CD1c-positive myeloid dendritic cell (primary cell): Measurements from ENCODE around the gene TRAF3IP3.

ENCODE experiments used
- DNase-seq: peaks from one replicate; pipeline ENCODE4 v3.0.0-alpha.2; 2016; ENCODE audit errors: extremely low spot score

Gene TRAF3IP3

GRCh38 chr1:209800984-209801834, 45.4 kb downstream of the TRAF3IP3 start:
- no peak for DNase-seq

- no peak for DNase-seq
These were observed 46.4 kb downstream of the TRAF3IP3 start for GRCh38 chr1:209802117-209802779.

GRCh38 chr1:209802780-209803152, 46.9 kb downstream of the TRAF3IP3 start:
- DNase-seq, result no peak

GRCh38 chr1:209803568-209803967, 47.7 kb downstream of the TRAF3IP3 start:
- no peak for DNase-seq

- DNase-seq, result no peak
These were observed 49.5 kb downstream of the TRAF3IP3 start for GRCh38 chr1:209805341-209805781.

- peak; percentile 68 for DNase-seq
These were observed 50.3 kb downstream of the TRAF3IP3 start, which contains the start of gene IRF6 for GRCh38 chr1:209805875-209806760. IRF6 (minus strand) TSS chr1:209806142; CDS start chr1:209801413, 4,729 bp downstream.

- no peak for DNase-seq
These were observed 51.7 kb downstream of the TRAF3IP3 start for GRCh38 chr1:209807509-209807908.

- DNase-seq, result no peak
These were observed 52.3 kb downstream of the TRAF3IP3 start for GRCh38 chr1:209808059-209808581.

GRCh38 chr1:209809611-209810010, 53.8 kb downstream of the TRAF3IP3 start:
- no peak for DNase-seq

- DNase-seq, result no peak
These were observed 54.9 kb downstream of the TRAF3IP3 start for GRCh38 chr1:209810783-209811182.

- no peak for DNase-seq
These were observed 58.0 kb downstream of the TRAF3IP3 start for GRCh38 chr1:209813902-209814301.

GRCh38 chr1:209815490-209815889, 59.6 kb downstream of the TRAF3IP3 start:
- DNase-seq, result no peak

GRCh38 chr1:209815931-209816341, 60.1 kb downstream of the TRAF3IP3 start:
- DNase-seq, result no peak

GRCh38 chr1:209816923-209817322, 61.1 kb downstream of the TRAF3IP3 start:
- no peak for DNase-seq

GRCh38 chr1:209817691-209818090, 61.8 kb downstream of the TRAF3IP3 start:
- DNase-seq, result no peak

GRCh38 chr1:209819058-209819457, 63.2 kb downstream of the TRAF3IP3 start:
- DNase-seq, result no peak

GRCh38 chr1:209820986-209821385, 65.1 kb downstream of the TRAF3IP3 start:
- no peak for DNase-seq

- no peak for DNase-seq
These were observed 66.9 kb downstream of the TRAF3IP3 start for GRCh38 chr1:209822706-209823105.

GRCh38 chr1:209823143-209824041, 67.5 kb downstream of the TRAF3IP3 start:
- peak; percentile 61 for DNase-seq

GRCh38 chr1:209825591-209826434, 70.0 kb downstream of the TRAF3IP3 start:
- no peak for DNase-seq
